Measurements from ENCODE around the gene PODXL. TPM values are rescaled to one million over a fixed set of nuclear protein-coding genes. Genes with fewer than 3 reads are reported as not detected.

Gene PODXL
- total and polyA plus RNA-seq, 4 donors: 1.2 to 3.6 (median 1.6) TPM

DNA sequence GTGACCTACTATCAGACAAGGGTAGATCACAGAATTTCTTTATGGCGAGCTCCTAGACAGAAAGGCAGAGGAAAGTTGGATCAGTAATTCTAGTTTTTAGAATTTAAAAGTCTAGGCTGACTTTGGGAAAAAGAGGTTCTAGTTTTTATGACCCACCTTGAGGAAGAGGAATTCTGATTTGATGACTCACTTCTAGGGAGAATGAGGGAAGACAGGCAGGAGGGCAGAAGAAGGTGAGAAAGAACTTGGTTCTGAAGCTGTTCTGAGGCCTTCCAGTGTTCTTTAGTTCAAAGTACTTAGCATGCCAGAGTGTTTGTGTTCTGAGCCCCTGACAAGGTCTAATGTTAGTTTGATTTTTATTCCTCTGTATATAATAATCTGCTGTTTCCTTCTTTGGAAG lies 97.2 kb downstream of the PODXL start (continued):
- TF ChIP-seq JUND (IDR thresholded peaks at IDR 0.05): no peak

DNA sequence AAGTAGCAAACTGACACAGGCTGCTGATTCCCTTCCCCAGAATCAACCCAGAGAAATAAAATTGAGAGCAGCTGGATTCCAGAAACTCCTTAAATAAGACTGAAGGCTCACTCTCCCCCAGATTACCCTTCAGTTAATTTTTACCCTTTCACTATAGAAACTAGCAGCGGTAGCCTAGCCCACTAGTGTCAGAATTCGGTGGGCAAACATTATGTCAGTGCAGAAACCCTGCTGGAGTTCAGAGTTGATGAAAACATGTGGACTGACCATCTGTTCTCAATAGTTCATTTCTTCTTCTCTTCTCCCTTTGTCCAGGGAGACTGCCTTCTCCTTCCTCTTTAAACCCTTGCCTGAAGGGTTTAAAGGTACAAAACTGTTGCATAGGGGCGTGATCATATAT lies 100.1 kb downstream of the PODXL start:
- DNase-seq (ENCODE audit: low spot score): no peak
- Histone ChIP-seq H3K9me3 (ENCODE audit: control insufficient read depth in 4 of 4, low read length in 3 of 4) (no peaks in the 10 kb centered on the region), H3K4me3 (ENCODE audit: low read depth in 1 of 3, low read length in 3 of 3) (no peak overlapping the region), H3K4me1 (ENCODE audit: control insufficient read depth in 4 of 4, insufficient read depth in 4 of 4, low read length in 3 of 4) (peaks cover 3 to 11% (median 7%) of the 10 kb centered on the region in 4 donors), H3K36me3 (ENCODE audit: control insufficient read depth in 4 of 4, insufficient read depth in 3 of 4, low read depth in 1 of 4, low read length in 3 of 4) (peaks cover 0 to 3% (median 1%) of the 10 kb centered on the region in 4 donors), H3K27ac (ENCODE audit: low read depth in 1 of 2, low read length in 2 of 2) (no peak overlapping the region), H3K27me3 (ENCODE audit: control insufficient read depth in 4 of 4, insufficient read depth in 4 of 4, low read length in 3 of 4) (no peaks in the 10 kb centered on the region), H3K9ac (ENCODE audit: low read depth in 1 of 2, low read length in 2 of 2) (no peak overlapping the region)
- WGBS: 95% methylated on average over 3 of the region's 3 CpGs
- no peak for TF ChIP-seq NR2F2 (IDR thresholded peaks at IDR 0.05)

DNA sequence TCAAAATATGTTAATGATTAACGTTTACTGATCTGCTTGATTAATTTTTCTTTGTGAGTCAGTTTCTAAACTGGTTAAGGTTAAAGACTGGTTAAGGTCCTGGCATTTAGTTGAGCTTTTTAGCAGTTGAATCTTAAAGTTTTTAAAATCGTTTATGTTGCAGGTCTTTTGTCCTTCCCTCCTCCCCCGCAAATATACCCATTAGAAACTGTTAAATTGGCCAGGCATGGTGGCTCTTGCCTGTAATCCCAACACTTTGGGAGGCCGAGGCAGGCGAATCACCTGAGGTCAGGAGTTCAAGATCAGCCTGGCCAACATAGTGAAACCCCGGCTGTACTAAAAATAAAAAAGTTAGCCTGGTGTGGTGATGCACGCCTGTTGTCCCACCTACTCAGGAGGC lies 100.9 kb downstream of the PODXL start:
- peak in 1 of 2 donors; percentile 20 for TF ChIP-seq JUND (IDR thresholded peaks at IDR 0.05)
- TF ChIP-seq, protein P1, sequence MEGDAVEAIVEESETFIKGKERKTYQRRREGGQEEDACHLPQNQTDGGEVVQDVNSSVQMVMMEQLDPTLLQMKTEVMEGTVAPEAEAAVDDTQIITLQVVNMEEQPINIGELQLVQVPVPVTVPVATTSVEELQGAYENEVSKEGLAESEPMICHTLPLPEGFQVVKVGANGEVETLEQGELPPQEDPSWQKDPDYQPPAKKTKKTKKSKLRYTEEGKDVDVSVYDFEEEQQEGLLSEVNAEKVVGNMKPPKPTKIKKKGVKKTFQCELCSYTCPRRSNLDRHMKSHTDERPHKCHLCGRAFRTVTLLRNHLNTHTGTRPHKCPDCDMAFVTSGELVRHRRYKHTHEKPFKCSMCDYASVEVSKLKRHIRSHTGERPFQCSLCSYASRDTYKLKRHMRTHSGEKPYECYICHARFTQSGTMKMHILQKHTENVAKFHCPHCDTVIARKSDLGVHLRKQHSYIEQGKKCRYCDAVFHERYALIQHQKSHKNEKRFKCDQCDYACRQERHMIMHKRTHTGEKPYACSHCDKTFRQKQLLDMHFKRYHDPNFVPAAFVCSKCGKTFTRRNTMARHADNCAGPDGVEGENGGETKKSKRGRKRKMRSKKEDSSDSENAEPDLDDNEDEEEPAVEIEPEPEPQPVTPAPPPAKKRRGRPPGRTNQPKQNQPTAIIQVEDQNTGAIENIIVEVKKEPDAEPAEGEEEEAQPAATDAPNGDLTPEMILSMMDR (IDR thresholded peaks at IDR 0.05; ENCODE audit: low read depth, low read length, missing input control): no peak
- TF ChIP-seq HNF4A (conservative IDR thresholded peaks at IDR 0.05): no peak
- no peak for TF ChIP-seq NR2F2 (IDR thresholded peaks at IDR 0.05)
- TF ChIP-seq EGR1 (IDR thresholded peaks at IDR 0.05; ENCODE audit: low read depth in 2 of 2): no peak
- TF ChIP-seq, protein P2, sequence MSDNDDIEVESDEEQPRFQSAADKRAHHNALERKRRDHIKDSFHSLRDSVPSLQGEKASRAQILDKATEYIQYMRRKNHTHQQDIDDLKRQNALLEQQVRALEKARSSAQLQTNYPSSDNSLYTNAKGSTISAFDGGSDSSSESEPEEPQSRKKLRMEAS (IDR thresholded peaks at IDR 0.05): no peak
- TF ChIP-seq, protein P3, sequence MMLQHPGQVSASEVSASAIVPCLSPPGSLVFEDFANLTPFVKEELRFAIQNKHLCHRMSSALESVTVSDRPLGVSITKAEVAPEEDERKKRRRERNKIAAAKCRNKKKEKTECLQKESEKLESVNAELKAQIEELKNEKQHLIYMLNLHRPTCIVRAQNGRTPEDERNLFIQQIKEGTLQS (IDR thresholded peaks at IDR 0.05): no peak
- peak; percentile 10 to 21 for TF ChIP-seq RXRA (IDR thresholded peaks at IDR 0.05)
- H3K27ac ChIP-seq (ENCODE audit: low read depth in 1 of 2, low read length in 2 of 2): no peak overlapping the region
- no peak overlapping the region for H3K9ac ChIP-seq (ENCODE audit: low read depth in 1 of 2, low read length in 2 of 2)
- WGBS: 47% methylated on average over 7 of the region's 7 CpGs
- H3K36me3 ChIP-seq (ENCODE audit: control insufficient read depth in 4 of 4, insufficient read depth in 3 of 4, low read depth in 1 of 4, low read length in 3 of 4): peaks cover 0 to 3% (median 1%) of the 10 kb centered on the region in 4 donors
- peaks cover 3 to 11% (median 7%) of the 10 kb centered on the region in 4 donors for H3K4me1 ChIP-seq (ENCODE audit: control insufficient read depth in 4 of 4, insufficient read depth in 4 of 4, low read length in 3 of 4)
- H3K4me3 ChIP-seq (ENCODE audit: low read depth in 1 of 3, low read length in 3 of 3): no peak overlapping the region
- H3K27me3 ChIP-seq (ENCODE audit: control insufficient read depth in 4 of 4, insufficient read depth in 4 of 4, low read length in 3 of 4): no peaks in the 10 kb centered on the region
- H3K9me3 ChIP-seq (ENCODE audit: control insufficient read depth in 4 of 4, low read length in 3 of 4): no peaks in the 10 kb centered on the region
- no peak for DNase-seq (ENCODE audit: low spot score)

DNA sequence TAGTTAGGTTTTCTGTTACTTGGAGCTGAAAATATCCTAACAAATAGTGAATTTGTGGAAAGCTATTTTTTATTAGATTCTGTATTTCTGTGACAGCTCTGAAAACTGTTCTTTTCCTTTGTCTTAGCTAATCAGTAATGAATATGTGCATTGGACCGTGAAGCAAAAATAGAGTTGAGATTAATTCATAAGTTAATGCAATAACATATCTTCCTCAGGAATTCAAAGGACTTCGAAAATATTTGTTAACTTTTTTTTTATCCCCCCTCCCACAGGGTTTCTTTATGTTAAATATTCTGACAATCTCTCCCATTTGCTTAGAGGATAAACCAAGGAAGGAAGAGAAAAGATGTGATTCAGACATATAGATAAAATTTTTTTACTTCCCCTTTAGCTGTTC lies 101.4 kb downstream of the PODXL start:
- H3K4me1 ChIP-seq (ENCODE audit: control insufficient read depth in 4 of 4, insufficient read depth in 4 of 4, low read length in 3 of 4): peaks cover 3 to 11% (median 7%) of the 10 kb centered on the region in 4 donors
- H3K36me3 ChIP-seq (ENCODE audit: control insufficient read depth in 4 of 4, insufficient read depth in 3 of 4, low read depth in 1 of 4, low read length in 3 of 4): peaks cover 0 to 4% (median 2%) of the 10 kb centered on the region in 4 donors
- DNase-seq (ENCODE audit: low spot score): no peak
- H3K27me3 ChIP-seq (ENCODE audit: control insufficient read depth in 4 of 4, insufficient read depth in 4 of 4, low read length in 3 of 4): no peaks in the 10 kb centered on the region
- H3K27ac ChIP-seq (ENCODE audit: low read depth in 1 of 2, low read length in 2 of 2): no peak overlapping the region
- no peaks in the 10 kb centered on the region for H3K9me3 ChIP-seq (ENCODE audit: control insufficient read depth in 4 of 4, low read length in 3 of 4)
- 60% methylated on average over 2 of the region's 2 CpGs for WGBS
- no peak overlapping the region for H3K4me3 ChIP-seq (ENCODE audit: low read depth in 1 of 3, low read length in 3 of 3)
- H3K9ac ChIP-seq (ENCODE audit: low read depth in 1 of 2, low read length in 2 of 2): no peak overlapping the region
- TF ChIP-seq, protein P3 (IDR thresholded peaks at IDR 0.05): no peak
- TF ChIP-seq NR2F2 (IDR thresholded peaks at IDR 0.05): no peak
- no peak for TF ChIP-seq RXRA (IDR thresholded peaks at IDR 0.05)
- TF ChIP-seq, protein P4, sequence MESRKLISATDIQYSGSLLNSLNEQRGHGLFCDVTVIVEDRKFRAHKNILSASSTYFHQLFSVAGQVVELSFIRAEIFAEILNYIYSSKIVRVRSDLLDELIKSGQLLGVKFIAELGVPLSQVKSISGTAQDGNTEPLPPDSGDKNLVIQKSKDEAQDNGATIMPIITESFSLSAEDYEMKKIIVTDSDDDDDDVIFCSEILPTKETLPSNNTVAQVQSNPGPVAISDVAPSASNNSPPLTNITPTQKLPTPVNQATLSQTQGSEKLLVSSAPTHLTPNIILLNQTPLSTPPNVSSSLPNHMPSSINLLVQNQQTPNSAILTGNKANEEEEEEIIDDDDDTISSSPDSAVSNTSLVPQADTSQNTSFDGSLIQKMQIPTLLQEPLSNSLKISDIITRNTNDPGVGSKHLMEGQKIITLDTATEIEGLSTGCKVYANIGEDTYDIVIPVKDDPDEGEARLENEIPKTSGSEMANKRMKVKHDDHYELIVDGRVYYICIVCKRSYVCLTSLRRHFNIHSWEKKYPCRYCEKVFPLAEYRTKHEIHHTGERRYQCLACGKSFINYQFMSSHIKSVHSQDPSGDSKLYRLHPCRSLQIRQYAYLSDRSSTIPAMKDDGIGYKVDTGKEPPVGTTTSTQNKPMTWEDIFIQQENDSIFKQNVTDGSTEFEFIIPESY (IDR thresholded peaks at IDR 0.05): no peak
- no peak for TF ChIP-seq HNF4A (conservative IDR thresholded peaks at IDR 0.05)
- no peak for TF ChIP-seq TAF1 (conservative IDR thresholded peaks at IDR 0.05)
- TF ChIP-seq RAD21 (IDR thresholded peaks at IDR 0.05): no peak
- TF ChIP-seq, protein P5, sequence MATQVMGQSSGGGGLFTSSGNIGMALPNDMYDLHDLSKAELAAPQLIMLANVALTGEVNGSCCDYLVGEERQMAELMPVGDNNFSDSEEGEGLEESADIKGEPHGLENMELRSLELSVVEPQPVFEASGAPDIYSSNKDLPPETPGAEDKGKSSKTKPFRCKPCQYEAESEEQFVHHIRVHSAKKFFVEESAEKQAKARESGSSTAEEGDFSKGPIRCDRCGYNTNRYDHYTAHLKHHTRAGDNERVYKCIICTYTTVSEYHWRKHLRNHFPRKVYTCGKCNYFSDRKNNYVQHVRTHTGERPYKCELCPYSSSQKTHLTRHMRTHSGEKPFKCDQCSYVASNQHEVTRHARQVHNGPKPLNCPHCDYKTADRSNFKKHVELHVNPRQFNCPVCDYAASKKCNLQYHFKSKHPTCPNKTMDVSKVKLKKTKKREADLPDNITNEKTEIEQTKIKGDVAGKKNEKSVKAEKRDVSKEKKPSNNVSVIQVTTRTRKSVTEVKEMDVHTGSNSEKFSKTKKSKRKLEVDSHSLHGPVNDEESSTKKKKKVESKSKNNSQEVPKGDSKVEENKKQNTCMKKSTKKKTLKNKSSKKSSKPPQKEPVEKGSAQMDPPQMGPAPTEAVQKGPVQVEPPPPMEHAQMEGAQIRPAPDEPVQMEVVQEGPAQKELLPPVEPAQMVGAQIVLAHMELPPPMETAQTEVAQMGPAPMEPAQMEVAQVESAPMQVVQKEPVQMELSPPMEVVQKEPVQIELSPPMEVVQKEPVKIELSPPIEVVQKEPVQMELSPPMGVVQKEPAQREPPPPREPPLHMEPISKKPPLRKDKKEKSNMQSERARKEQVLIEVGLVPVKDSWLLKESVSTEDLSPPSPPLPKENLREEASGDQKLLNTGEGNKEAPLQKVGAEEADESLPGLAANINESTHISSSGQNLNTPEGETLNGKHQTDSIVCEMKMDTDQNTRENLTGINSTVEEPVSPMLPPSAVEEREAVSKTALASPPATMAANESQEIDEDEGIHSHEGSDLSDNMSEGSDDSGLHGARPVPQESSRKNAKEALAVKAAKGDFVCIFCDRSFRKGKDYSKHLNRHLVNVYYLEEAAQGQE (IDR thresholded peaks at IDR 0.05): no peak
- TF ChIP-seq HNF4G (IDR thresholded peaks at IDR 0.05): no peak
- no peak for TF ChIP-seq FOXA1 (IDR thresholded peaks at IDR 0.05)
- TF ChIP-seq EGR1 (IDR thresholded peaks at IDR 0.05; ENCODE audit: low read depth in 2 of 2): no peak
- TF ChIP-seq, protein P2 (IDR thresholded peaks at IDR 0.05): no peak
- TF ChIP-seq SP1 (IDR thresholded peaks at IDR 0.05): no peak
- no peak for TF ChIP-seq JUND (IDR thresholded peaks at IDR 0.05)
- TF ChIP-seq YY1 (IDR thresholded peaks at IDR 0.05): no peak
- no peak for TF ChIP-seq FOXA2 (IDR thresholded peaks at IDR 0.05)
- TF ChIP-seq GABPA (IDR thresholded peaks at IDR 0.05 in 1 of 2, conservative IDR thresholded peaks at IDR 0.05 in 1 of 2): no peak
